Colon (tissue), 2 donors: Measurements from ENCODE around the gene OTUD4.

Experiments
- FAIRE-seq: peaks from 2 replicates; lab custom pipeline; 2012; peaks lifted over from hg19 to GRCh38; lab: Jason Lieb, UNC
- donor health status: control.
- donor health status: control.

The OTUD4 gene

GRCh38 chr4:145125396-145125795, 55.0 kb downstream of the OTUD4 start:
- FAIRE-seq: no peak

GRCh38 chr4:145108128-145108527, 72.3 kb downstream of the OTUD4 start:
- FAIRE-seq: no peak

- FAIRE-seq: no peak
Measured at GRCh38 chr4:145107126-145107525, 73.3 kb downstream of the OTUD4 start.

- no peak for FAIRE-seq
Measured at GRCh38 chr4:145103496-145103895, 76.9 kb downstream of the OTUD4 start.

GRCh38 chr4:145102619-145103018, 77.8 kb downstream of the OTUD4 start:
- FAIRE-seq: no peak

GRCh38 chr4:145101091-145101490, 79.3 kb downstream of the OTUD4 start:
- no peak for FAIRE-seq

- FAIRE-seq: no peak
Measured at GRCh38 chr4:145099653-145100052, 80.7 kb downstream of the OTUD4 start.

GRCh38 chr4:145098675-145099037, 81.7 kb downstream of the OTUD4 start:
- FAIRE-seq: no peak

- FAIRE-seq: peak; percentile 86
Measured at GRCh38 chr4:145097821-145098674, 82.3 kb downstream of the OTUD4 start, which contains the start of the genes ABCE1 and ANAPC10. TSS of gene ABCE1 (plus strand) at chr4:145098311. CDS start at chr4:145104413, 6,102 bp downstream. TSS of gene ANAPC10 (minus strand) at chr4:145098196. CDS start at chr4:145096099, 2,097 bp downstream.

GRCh38 chr4:145097331-145097820, 83.0 kb downstream of the OTUD4 start:
- FAIRE-seq: no peak

GRCh38 chr4:145093638-145094037, 86.8 kb downstream of the OTUD4 start:
- FAIRE-seq: no peak

GRCh38 chr4:145090380-145090779, 90.0 kb downstream of the OTUD4 start:
- FAIRE-seq: no peak

GRCh38 chr4:145083891-145084605, 96.3 kb downstream of the OTUD4 start:
- no peak for FAIRE-seq
